ENCODE results near the gene JAG2. TPM values are rescaled to one million over a fixed set of nuclear protein-coding genes. Genes with fewer than 3 reads are reported as not detected.

The JAG2 gene
- total RNA-seq, 1 experiment from 2014 or later, result 43.7 TPM

- ATAC-seq, result no peak
- no TSS peak for BruUV-seq (replicated peaks)
- Histone ChIP-seq H3K4me3 (ENCODE audit: low read depth in 2 of 2, low read length in 2 of 2) (no peak overlapping the region), H3K27ac (ENCODE audit: low read length) (no peak overlapping the region), H3K27me3 (ENCODE audit: control insufficient read depth, insufficient read depth, low read length) (no peaks in the 10 kb centered on the region), H3K9me3 (ENCODE audit: control insufficient read depth, insufficient read depth, low read depth, low read length) (no peaks in the 10 kb centered on the region), H3K36me3 (ENCODE audit: control insufficient read depth, insufficient read depth, low read length) (no peaks in the 10 kb centered on the region), H3K4me1 (ENCODE audit: control insufficient read depth, insufficient read depth, low read length) (no peaks in the 10 kb centered on the region; the same call in 1 of the 2 replicates)
- POLR2A ChIA-PET, result no interaction called here
- DNase-seq (ENCODE audit: low read depth, low spot score), result no peak
- CTCF ChIA-PET, result interaction anchor here (0.6 kb wide), 1 partner anchor 91 kb away, joined by 3 read pairs; no protein-coding TSS in a partner anchor
- intact Hi-C loops (cut with micrococcal nuclease; ENCODE audit: unreplicated experiment) (no loop called here), in situ Hi-C loops (cut with HindIII; ENCODE audit: low pct_unique_long_range_greater_than_20kb, low sequenced_read_pairs) (no loop called here)
- no peak for TF ChIP-seq TCF7L2 (IDR thresholded peaks at IDR 0.05; ENCODE audit: low read depth, low read length)
- no peak for TF ChIP-seq POLR2AphosphoS5 (IDR thresholded peaks at IDR 0.05; ENCODE audit: low read depth, low read length)
- TF ChIP-seq SIN3A (IDR thresholded peaks at IDR 0.05; ENCODE audit: borderline replicate concordance, insufficient read depth, low read depth, low read length), result no peak
- no peak for TF ChIP-seq CTCF (IDR thresholded peaks at IDR 0.05)
- TF ChIP-seq REST (IDR thresholded peaks at IDR 0.05; ENCODE audit: insufficient read depth in 1 of 2, low read depth in 2 of 2, low read length in 1 of 2), result no peak
These were observed 15.9 kb upstream of the JAG2 start for GRCh38 chr14:105184461-105184860.

GRCh38 chr14:105182296-105183020 is 13.9 kb upstream of the JAG2 start:
- POLR2A ChIA-PET, result interaction anchor here (0.6 kb wide), 1 partner anchor 129 kb away, joined by 10 read pairs; no protein-coding TSS in a partner anchor
- no peak for TF ChIP-seq REST (IDR thresholded peaks at IDR 0.05; ENCODE audit: insufficient read depth in 1 of 2, low read depth in 2 of 2, low read length in 1 of 2)
- TF ChIP-seq TCF7L2 (IDR thresholded peaks at IDR 0.05; ENCODE audit: low read depth, low read length), result no peak
- TF ChIP-seq SIN3A (IDR thresholded peaks at IDR 0.05; ENCODE audit: borderline replicate concordance, insufficient read depth, low read depth, low read length), result no peak
- TF ChIP-seq CTCF (IDR thresholded peaks at IDR 0.05), result no peak
- TF ChIP-seq POLR2AphosphoS5 (IDR thresholded peaks at IDR 0.05; ENCODE audit: low read depth, low read length), result no peak
- no peaks in the 10 kb centered on the region for H3K9me3 ChIP-seq (ENCODE audit: control insufficient read depth, insufficient read depth, low read depth, low read length)
- in situ Hi-C loops (cut with HindIII; ENCODE audit: low pct_unique_long_range_greater_than_20kb, low sequenced_read_pairs), result no loop called here
- no peak overlapping the region for H3K27ac ChIP-seq (ENCODE audit: low read length)
- H3K36me3 ChIP-seq (ENCODE audit: control insufficient read depth, insufficient read depth, low read length), result no peaks in the 10 kb centered on the region
- H3K4me3 ChIP-seq (ENCODE audit: low read depth in 2 of 2, low read length in 2 of 2), result no peak overlapping the region
- no peaks in the 10 kb centered on the region; the same call in 1 of the 2 replicates for H3K4me1 ChIP-seq (ENCODE audit: control insufficient read depth, insufficient read depth, low read length)
- DNase-seq (ENCODE audit: low read depth, low spot score) (no peak), ATAC-seq (no peak)
- BruUV-seq (replicated peaks), result no TSS peak
- CTCF ChIA-PET, result no interaction called here
- intact Hi-C loops (cut with micrococcal nuclease; ENCODE audit: unreplicated experiment), result no loop called here
- no peaks in the 10 kb centered on the region for H3K27me3 ChIP-seq (ENCODE audit: control insufficient read depth, insufficient read depth, low read length)

Measured in Panc1 (cell line).